GM13976 (cell line): ENCODE measurements around the gene CBX1.

Experiments used
- DNase-seq: peaks from one replicate; pipeline ENCODE4 v3.0.0; 2012; ENCODE audit warnings: low spot score
- in situ Hi-C: fragments of 300-500 bp; cut with MboI; formaldehyde crosslinking; loops from one replicate; pipeline ENCODE4 v1.12.0; 2022; ENCODE audit warnings: low sequenced_read_pairs, mixed read lengths, inconsistent platforms; ENCODE audit not compliant: unreplicated experiment
- TF ChIP-seq, protein P1 (sequence below): IDR thresholded peaks from 2 replicates; pipeline ENCODE4 v1.5.1; 2012; ENCODE audit warnings: borderline replicate concordance, mild to moderate bottlenecking; ENCODE audit not compliant: insufficient read depth; ENCODE audit errors: extremely low read depth, missing control alignments, control extremely low read depth

The CBX1 gene

GRCh38 chr17:48047113-48047740 is 54.1 kb downstream of the CBX1 start:
- DNase-seq = no peak
- TF ChIP-seq, protein P1, sequence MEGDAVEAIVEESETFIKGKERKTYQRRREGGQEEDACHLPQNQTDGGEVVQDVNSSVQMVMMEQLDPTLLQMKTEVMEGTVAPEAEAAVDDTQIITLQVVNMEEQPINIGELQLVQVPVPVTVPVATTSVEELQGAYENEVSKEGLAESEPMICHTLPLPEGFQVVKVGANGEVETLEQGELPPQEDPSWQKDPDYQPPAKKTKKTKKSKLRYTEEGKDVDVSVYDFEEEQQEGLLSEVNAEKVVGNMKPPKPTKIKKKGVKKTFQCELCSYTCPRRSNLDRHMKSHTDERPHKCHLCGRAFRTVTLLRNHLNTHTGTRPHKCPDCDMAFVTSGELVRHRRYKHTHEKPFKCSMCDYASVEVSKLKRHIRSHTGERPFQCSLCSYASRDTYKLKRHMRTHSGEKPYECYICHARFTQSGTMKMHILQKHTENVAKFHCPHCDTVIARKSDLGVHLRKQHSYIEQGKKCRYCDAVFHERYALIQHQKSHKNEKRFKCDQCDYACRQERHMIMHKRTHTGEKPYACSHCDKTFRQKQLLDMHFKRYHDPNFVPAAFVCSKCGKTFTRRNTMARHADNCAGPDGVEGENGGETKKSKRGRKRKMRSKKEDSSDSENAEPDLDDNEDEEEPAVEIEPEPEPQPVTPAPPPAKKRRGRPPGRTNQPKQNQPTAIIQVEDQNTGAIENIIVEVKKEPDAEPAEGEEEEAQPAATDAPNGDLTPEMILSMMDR = no peak
- in situ Hi-C loops = no loop called here

DNA sequence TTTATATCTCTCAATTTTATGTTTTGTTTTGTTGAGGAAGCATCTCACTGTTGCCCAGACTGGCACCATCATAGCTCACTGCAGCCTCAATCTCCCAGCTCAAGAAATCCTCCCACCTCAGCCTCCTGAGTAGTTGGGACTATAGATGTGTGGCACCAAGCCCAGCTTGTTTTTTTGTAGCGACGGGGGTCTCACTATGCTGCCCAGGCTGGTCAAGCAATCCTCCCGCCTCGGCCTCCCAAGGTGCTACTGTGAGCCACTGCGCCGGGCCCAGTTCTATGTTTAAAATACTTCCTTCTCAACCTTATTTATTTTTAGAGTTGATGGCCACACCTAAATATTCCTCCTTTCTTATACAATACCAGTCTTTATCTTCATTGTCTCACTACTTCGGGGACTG is 55.0 kb downstream of the CBX1 start:
- in situ Hi-C loops = no loop called here
- TF ChIP-seq, protein P1 = no peak
- no peak for DNase-seq

DNA sequence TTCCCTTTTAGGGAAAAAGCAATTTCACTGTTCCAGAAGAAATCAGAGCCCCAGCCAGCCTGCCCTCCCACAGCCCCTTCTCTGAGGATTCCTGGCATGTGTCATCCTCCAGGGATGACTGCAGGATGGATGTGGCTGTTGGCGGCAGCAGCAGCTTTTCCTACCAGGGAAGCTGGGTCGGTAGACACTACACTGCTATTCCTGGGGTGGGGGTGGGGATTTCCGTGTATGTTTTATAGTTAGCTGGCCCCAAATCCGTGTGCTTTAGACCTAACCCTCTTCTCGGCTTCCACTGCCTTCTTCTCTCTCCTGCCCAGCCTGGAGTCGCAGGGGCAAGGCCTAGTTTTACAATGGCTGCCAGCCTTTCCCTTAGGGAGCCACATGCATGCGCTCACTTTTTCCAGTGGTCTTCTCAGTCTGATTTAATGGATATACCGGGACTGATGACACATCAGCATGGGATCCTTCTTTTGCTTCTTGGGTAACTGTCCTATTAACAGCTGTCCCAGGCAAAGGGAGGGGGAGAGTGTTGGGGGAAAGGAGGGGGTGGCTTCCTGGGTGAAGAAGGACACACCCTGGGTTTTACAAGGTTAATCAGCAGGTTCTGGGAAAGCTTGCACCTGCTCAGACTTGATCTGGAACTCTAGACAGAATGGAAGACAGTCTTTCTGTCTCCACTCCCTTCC is 55.8 kb downstream of the CBX1 start:
- no peak for DNase-seq
- TF ChIP-seq, protein P1 = no peak
- in situ Hi-C loops = no loop called here

DNA sequence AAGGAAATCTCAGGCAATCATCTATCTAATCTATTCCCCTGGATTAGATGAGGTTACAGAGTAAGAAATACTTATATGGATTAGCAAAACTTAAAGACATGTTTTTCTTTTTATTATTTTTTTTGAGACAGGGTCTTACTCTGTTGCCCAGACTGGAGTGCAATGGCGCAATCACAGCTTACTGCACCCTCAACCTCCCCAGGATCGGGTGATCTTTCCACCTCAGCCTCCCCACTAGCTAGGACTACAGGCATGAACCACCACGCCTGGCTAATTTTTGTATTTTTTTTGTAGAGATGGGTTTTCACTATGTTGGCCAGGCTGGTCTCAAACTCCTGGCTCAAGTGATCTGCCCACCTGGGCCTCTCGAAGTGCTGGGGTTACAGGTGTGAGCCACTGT is 56.4 kb downstream of the CBX1 start:
- TF ChIP-seq, protein P1 = no peak
- in situ Hi-C loops = no loop called here
- DNase-seq = no peak

DNA sequence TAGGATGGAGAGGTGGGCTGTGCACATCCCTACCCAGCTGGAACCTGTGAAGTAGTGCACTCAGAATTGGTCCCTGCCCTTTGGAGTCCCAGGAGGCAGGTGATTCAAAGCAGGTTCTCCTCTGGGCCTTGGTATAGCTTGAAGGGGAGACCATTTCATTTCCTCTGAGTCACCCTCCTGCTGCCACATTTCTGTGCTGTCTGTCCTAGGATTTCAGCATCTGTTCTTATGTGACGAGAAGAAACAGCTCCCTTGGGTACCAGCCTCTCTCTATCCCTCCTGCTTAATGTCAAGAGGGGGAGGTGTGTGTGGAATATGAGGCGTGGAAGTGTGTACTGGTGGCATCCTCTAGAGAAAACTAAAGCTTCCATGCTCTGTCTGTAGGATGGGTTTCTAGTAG is 58.1 kb downstream of the CBX1 start:
- in situ Hi-C loops = no loop called here

DNA sequence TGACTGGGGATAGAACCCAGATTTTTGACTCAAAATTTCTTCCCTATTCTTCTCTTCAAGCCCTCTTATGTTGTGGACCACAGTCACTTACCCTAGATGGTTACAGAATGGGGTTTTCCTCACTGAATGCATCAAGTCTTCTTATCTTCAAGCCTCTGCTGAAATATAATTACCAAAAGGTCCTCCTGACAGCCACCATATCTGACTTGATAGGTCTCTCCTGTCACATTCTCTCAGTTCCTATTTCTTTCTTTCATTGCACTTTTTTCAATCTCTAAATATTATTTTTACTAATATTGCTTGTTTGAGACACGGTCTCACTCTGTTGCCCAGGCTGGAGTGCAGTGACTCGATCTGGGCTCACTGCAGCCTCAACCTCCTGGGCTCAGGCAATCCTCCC is 62.6 kb downstream of the CBX1 start:
- TF ChIP-seq, protein P1 = no peak
- DNase-seq = no peak
- in situ Hi-C loops = no loop called here

More for the DNA sequence above, 58.1 kb downstream of the CBX1 start:
- TF ChIP-seq, protein P1 = no peak
- no peak for DNase-seq

GRCh38 chr17:48037838-48038323 is 63.4 kb downstream of the CBX1 start:
- in situ Hi-C loops = no loop called here
- TF ChIP-seq, protein P1 = no peak
- DNase-seq = no peak
